KMS-11 (cell line): ENCODE measurements around the gene CERS4.
"Not testable (repeated sequence)": the region's sequence is repeated elsewhere in the genome, so short reads cannot be mapped to it uniquely, and the experiment has no call there.

ENCODE experiments used
- H2AFZ ChIP-seq: fragments of 200-600 bp; sonication (generic); 2 replicates; pipeline ENCODE4 v1.6.1; 2016; ENCODE audit warnings: antibody characterized with exemption, mixed run types, low read depth
- H3K27ac ChIP-seq: fragments of 200-600 bp; sonication (generic); 2 replicates; pipeline ENCODE4 v1.6.1; 2016; ENCODE audit warnings: mild to moderate bottlenecking, mixed run types
- H3K27me3 ChIP-seq: fragments of 200-600 bp; sonication (generic); 2 replicates; pipeline ENCODE4 v1.6.1; 2017; ENCODE audit warnings: mild to moderate bottlenecking, low read depth, mixed run types, moderate library complexity; ENCODE audit not compliant: insufficient read depth
- H3K36me3 ChIP-seq: fragments of 200-600 bp; sonication (generic); 2 replicates; pipeline ENCODE4 v1.6.1; 2017; ENCODE audit warnings: mild to moderate bottlenecking, mixed run types; ENCODE audit not compliant: insufficient read depth
- H3K4me1 ChIP-seq: fragments of 200-600 bp; sonication (generic); 2 replicates; pipeline ENCODE4 v1.6.1; 2016; ENCODE audit warnings: mild to moderate bottlenecking, low read depth, mixed run types; ENCODE audit not compliant: poor library complexity, severe bottlenecking
- H3K4me2 ChIP-seq: fragments of 200-600 bp; sonication (generic); 2 replicates; pipeline ENCODE4 v1.7.0; 2016; ENCODE audit warnings: mild to moderate bottlenecking, mixed run types
- H3K4me3 ChIP-seq: fragments of 200-600 bp; sonication (generic); IDR thresholded peaks from 2 replicates; pipeline ENCODE4 v1.6.1; 2017; ENCODE audit warnings: low read depth, low read length, mixed read lengths; ENCODE audit not compliant: insufficient read depth
- H3K79me2 ChIP-seq: fragments of 200-600 bp; sonication (generic); 2 replicates; pipeline ENCODE4 v1.6.1; 2016; ENCODE audit warnings: low read depth, mixed run types; ENCODE audit not compliant: insufficient read depth
- H3K9ac ChIP-seq: fragments of 200-600 bp; sonication (generic); 2 replicates; pipeline ENCODE4 v1.6.1; 2016; ENCODE audit warnings: mild to moderate bottlenecking, mixed run types
- H4K20me1 ChIP-seq: fragments of 200-600 bp; sonication (generic); 2 replicates; pipeline ENCODE4 v1.6.1; 2016; ENCODE audit warnings: mild to moderate bottlenecking, mixed run types; ENCODE audit not compliant: insufficient read depth
- TF ChIP-seq, protein P1 (sequence below): fragments of 200-600 bp; sonication (generic); conservative IDR thresholded peaks from 2 replicates; pipeline ENCODE4 v1.6.1; 2017; ENCODE audit warnings: low read depth, mild to moderate bottlenecking, antibody characterized with exemption, low read length, moderate library complexity, mixed read lengths

CERS4 gene

DNA sequence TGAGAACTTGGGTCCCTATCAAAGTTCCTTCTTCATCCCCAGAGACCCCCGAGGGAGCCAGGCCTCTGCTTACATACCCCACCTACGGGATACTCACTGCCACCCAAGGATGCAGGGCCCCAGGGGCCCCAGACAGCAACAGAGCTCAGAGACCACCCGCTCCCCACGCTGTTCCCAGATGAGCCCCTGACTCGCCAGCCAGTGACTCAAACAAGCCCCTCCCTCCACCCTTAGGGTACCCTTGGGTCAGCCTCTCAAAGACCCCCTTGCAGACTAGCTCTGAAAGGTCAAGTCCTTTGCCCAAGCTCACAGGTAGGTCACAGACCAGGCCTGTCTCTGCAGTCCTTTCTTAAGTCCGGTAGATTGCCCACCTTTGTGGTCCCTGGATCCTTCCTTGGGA, 53.3 kb downstream of the CERS4 start:
- H2AFZ ChIP-seq, result no peak overlapping the region
- no peaks in the 10 kb centered on the region for H3K36me3 ChIP-seq
- no peaks in the 10 kb centered on the region for H4K20me1 ChIP-seq
- H3K27ac ChIP-seq, result no peak overlapping the region
- TF ChIP-seq, protein P1, sequence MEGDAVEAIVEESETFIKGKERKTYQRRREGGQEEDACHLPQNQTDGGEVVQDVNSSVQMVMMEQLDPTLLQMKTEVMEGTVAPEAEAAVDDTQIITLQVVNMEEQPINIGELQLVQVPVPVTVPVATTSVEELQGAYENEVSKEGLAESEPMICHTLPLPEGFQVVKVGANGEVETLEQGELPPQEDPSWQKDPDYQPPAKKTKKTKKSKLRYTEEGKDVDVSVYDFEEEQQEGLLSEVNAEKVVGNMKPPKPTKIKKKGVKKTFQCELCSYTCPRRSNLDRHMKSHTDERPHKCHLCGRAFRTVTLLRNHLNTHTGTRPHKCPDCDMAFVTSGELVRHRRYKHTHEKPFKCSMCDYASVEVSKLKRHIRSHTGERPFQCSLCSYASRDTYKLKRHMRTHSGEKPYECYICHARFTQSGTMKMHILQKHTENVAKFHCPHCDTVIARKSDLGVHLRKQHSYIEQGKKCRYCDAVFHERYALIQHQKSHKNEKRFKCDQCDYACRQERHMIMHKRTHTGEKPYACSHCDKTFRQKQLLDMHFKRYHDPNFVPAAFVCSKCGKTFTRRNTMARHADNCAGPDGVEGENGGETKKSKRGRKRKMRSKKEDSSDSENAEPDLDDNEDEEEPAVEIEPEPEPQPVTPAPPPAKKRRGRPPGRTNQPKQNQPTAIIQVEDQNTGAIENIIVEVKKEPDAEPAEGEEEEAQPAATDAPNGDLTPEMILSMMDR, result no peak
- H3K27me3 ChIP-seq, result 0 out of 2 replicates have a peak, but pooled peaks cover 2% of the 10 kb centered on the region
- no peak overlapping the region for H3K9ac ChIP-seq
- peaks cover 2% of the 10 kb centered on the region for H3K4me1 ChIP-seq
- no peak overlapping the region for H3K4me2 ChIP-seq
- no peaks in the 10 kb centered on the region for H3K79me2 ChIP-seq
- no peak overlapping the region for H3K4me3 ChIP-seq

GRCh38 chr19:8264248-8264647, 55.1 kb downstream of the CERS4 start:
- H3K36me3 ChIP-seq, H3K4me2 ChIP-seq, H2AFZ ChIP-seq, H3K79me2 ChIP-seq, H3K27me3 ChIP-seq, H3K27ac ChIP-seq, H3K9ac ChIP-seq, H3K4me3 ChIP-seq, H4K20me1 ChIP-seq: not testable (repeated sequence)
- H3K4me1 ChIP-seq, result peaks cover 12% of the 10 kb centered on the region

DNA sequence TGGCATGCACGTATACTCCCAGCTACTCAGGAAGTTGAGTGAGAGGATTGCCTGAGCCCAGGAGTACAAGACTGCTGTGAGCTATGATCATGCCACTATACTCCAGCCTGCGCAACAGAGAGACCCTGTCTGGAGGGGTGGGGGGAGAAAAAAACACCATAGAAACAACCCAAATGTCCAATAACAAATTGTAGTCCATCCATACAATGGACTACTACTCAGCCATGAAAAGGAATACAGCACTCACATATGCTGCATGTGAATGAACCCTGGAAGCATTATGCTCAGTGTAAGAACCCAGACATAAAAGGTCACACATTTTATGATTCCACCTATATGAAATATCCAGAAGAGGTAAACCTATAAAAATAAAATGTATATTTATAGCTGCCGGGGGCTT, 56.7 kb downstream of the CERS4 start:
- peaks cover 6% of the 10 kb centered on the region; the same call in 1 of the 2 replicates for H3K27me3 ChIP-seq
- H3K36me3 ChIP-seq, result no peaks in the 10 kb centered on the region
- peaks cover 23% of the 10 kb centered on the region for H3K4me1 ChIP-seq
- no peaks in the 10 kb centered on the region for H4K20me1 ChIP-seq
- no peaks in the 10 kb centered on the region for H3K79me2 ChIP-seq
- H3K4me3 ChIP-seq, result no peak overlapping the region
- H2AFZ ChIP-seq, result no peak overlapping the region
- no peak overlapping the region for H3K9ac ChIP-seq
- no peak overlapping the region for H3K4me2 ChIP-seq
- TF ChIP-seq, protein P1, result no peak
- no peak overlapping the region for H3K27ac ChIP-seq

GRCh38 chr19:8269724-8270123, 60.6 kb downstream of the CERS4 start:
- TF ChIP-seq, protein P1, result no peak
- Histone ChIP-seq H3K27ac (no peak overlapping the region), H3K79me2 (no peaks in the 10 kb centered on the region), H3K27me3 (peaks cover 4% of the 10 kb centered on the region; the same call in 1 of the 2 replicates), H2AFZ (no peak overlapping the region), H3K36me3 (no peaks in the 10 kb centered on the region), H3K9ac (no peak overlapping the region), H3K4me3 (no peak overlapping the region), H3K4me1 (peaks cover 23% of the 10 kb centered on the region), H3K4me2 (peak overlapping the region; percentile 95), H4K20me1 (no peaks in the 10 kb centered on the region)

GRCh38 chr19:8276508-8276907, 67.3 kb downstream of the CERS4 start:
- H3K36me3 ChIP-seq, H3K4me1 ChIP-seq, H3K27me3 ChIP-seq, H3K27ac ChIP-seq, H3K4me2 ChIP-seq, H4K20me1 ChIP-seq, H2AFZ ChIP-seq, H3K4me3 ChIP-seq, H3K79me2 ChIP-seq, H3K9ac ChIP-seq: not testable (repeated sequence)

GRCh38 chr19:8291337-8291736, 82.2 kb downstream of the CERS4 start:
- H3K9ac ChIP-seq, H3K4me3 ChIP-seq, H3K4me2 ChIP-seq, H3K27ac ChIP-seq, H3K79me2 ChIP-seq, H3K36me3 ChIP-seq, H3K27me3 ChIP-seq, H4K20me1 ChIP-seq, H2AFZ ChIP-seq, H3K4me1 ChIP-seq: not testable (repeated sequence)
